Mammary microvascular endothelial cell (primary cell): ENCODE data around the gene CCDC27. TPM values are rescaled to one million over a fixed set of nuclear protein-coding genes. Genes with fewer than 3 reads are reported as not detected.

Source experiments
- total RNA-seq: library from RNA; depleted of rRNA; stranded (reverse); fragments of >200 nt; gene quantifications from 2 replicates; pipeline ENCODE4 v1.2.3, GENCODE V29; 2015

Gene CCDC27
- not detected in 2 replicates for total RNA-seq

DNA sequence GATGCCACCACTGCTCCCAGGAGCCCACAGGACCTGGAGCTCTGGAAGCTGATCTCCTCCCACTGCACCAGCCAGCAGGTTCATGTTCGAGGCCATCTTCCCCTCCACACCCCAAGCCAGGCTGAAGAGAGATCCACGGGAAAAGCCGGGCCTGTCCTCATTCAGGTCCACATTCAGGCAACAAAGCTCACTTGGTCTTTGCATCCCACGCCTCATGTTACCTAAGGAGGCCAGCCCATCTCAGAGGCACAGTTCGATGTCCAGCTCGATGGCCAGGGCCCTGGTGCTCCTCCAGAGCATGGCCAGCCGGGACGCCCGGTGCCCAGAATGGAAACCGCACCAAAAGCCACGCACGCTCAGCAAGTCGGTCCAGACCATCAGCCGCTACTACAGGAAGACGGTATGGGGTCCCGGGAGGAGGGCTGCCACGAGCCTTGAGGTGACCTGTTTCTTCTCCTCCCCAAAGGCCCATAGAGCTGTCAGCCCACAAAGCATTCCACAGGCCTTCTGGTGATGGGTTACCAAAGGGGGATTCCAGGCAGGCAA lies at the start of gene CCDC27:
TSS of gene CCDC27 (plus strand) at position 51 of the 546 bp plus-strand sequence. CDS start at position 83, 32 bp downstream.

DNA sequence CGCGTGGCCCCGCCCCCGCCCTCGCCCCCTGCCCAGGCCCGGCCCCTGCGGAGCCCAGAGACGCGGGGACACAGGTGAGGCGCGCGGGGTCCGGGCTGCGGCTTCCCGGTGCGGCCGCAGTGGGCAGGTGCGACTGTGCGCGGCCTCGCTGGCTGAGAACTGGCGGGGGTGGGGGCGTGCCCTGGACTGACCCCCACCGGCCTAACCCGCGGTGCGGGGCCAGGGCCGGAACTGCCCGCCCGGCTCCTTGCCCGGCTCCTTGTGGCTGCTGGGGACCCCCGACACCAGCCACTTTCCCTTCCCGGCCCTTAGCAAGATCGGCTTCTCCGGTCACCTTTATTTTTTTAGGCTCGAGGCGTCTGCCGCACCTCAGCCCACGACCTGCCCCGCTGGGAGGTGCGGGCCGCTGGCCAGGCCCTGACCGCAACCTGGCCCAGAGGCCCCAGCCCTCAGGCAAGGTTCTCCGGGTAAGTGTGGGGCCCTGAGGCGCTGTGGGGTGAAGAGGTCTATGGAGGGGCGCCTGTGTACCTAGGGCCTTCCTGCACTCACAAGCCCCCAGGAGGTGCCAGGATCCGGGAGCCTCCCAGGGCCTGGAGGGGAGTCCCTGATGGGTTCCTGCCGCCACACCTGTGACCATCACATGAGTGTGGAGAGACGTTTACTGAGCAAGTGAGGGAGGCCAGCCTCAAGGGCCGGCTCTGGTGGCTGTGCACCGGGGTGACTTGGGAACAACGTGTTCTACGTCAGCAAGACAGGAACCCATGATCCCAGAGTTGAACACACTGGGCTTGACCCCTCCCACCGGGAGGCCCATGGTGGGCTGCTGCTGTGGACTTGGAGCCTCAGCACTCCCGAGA lies 20.7 kb downstream of the CCDC27 start, which contains the start of gene SMIM1:
TSS of gene SMIM1 (plus strand) at position 35 of the 857 bp plus-strand sequence. CDS start 2,625 bp downstream, outside the sequence.

DNA sequence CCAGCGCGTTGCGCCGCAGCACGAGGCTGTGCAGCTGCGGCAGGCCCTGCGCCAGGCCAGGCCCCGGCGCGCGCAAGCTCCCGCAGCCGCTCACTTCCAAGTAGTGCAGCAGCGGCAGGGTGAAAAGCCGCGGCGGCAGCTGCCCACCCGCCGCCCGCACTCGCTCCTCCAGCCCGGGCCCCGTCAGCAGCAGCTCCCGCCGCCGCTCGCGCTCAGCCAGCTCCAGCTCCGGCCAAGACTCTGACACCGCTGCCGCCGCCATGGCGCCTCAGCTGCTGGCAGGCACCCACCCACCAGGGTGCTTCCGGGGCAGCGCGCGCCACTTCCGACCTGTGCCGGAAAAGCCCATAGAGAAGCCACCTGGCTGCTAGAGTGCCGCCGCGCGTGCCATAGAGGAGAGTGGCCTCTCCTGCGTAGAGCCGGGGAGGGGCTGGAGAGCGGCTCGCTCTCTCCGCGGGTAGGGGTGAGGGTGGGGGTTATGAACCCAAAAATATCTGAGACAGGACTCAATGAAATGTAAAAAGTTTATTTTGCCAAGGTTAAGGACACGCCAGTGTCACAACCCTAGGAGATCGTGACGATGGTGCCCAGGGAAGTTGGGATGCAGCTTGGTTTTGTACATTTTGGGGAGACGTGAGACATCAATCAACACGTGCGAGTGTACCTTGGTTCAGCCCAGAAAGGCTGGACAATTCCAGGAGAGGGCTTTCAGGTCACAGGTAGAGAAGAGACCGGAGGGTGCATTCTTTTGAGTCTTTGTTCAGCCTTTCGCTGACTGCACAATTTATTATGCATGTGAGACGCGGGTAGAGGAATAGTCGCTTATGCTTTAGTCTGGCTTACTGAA lies 44.2 kb downstream of the CCDC27 start, which contains the start of gene LRRC47:
TSS of gene LRRC47 (minus strand) at position 284 of the 847 bp plus-strand sequence. CDS start at position 262, 22 bp downstream.

Other genes starting within 250 kb of the CCDC27 start
- gene MEGF6, start 140.9 kb upstream of the CCDC27 start, total RNA-seq, result 16.2 and 16.4 TPM in 2 replicates
- 26.5 and 32.2 TPM in 2 replicates for gene TPRG1L, start 127.4 kb upstream of the CCDC27 start, total RNA-seq
- gene WRAP73, start 102.3 kb upstream of the CCDC27 start, total RNA-seq, result 19.9 and 20.4 TPM in 2 replicates
- not detected in 2 replicates for gene TP73, start 99.9 kb upstream of the CCDC27 start, total RNA-seq
- not detected in 2 replicates for gene SMIM1, start 20.3 kb downstream of the CCDC27 start, total RNA-seq
- 31.1 and 35.7 TPM in 2 replicates for gene LRRC47, start 44.0 kb downstream of the CCDC27 start, total RNA-seq
- 17.6 and 21.0 TPM in 2 replicates for gene CEP104, start 104.8 kb downstream of the CCDC27 start, total RNA-seq
- 7.0 and 8.5 TPM in 2 replicates for gene DFFB, start 105.0 kb downstream of the CCDC27 start, total RNA-seq
- 28.2 and 31.2 TPM in 2 replicates for gene C1orf174, start 147.8 kb downstream of the CCDC27 start, total RNA-seq